Measurements from ENCODE around the gene CADPS.

CADPS gene

GRCh38 chr3:62421207-62421606, 454.0 kb downstream of the CADPS start:
- DNase-seq (ENCODE audit: extremely low read depth, low read depth), result no peak

GRCh38 chr3:62416144-62416543, 459.1 kb downstream of the CADPS start:
- TF ChIP-seq CTCF (IDR thresholded peaks at IDR 0.05; ENCODE audit: low read depth, low read length), result no peak
- no peak for DNase-seq (ENCODE audit: extremely low read depth, low read depth)

More at GRCh38 chr3:62421207-62421606, 454.0 kb downstream of the CADPS start:
- no peak for TF ChIP-seq CTCF (IDR thresholded peaks at IDR 0.05; ENCODE audit: low read depth, low read length)

GRCh38 chr3:62415312-62415801, 459.9 kb downstream of the CADPS start:
- TF ChIP-seq CTCF (IDR thresholded peaks at IDR 0.05; ENCODE audit: low read depth, low read length), result no peak
- DNase-seq (ENCODE audit: extremely low read depth, low read depth), result no peak

- DNase-seq (ENCODE audit: extremely low read depth, low read depth), result no peak
- no peak for TF ChIP-seq CTCF (IDR thresholded peaks at IDR 0.05; ENCODE audit: low read depth, low read length)
Observed at GRCh38 chr3:62414786-62415185, 460.4 kb downstream of the CADPS start.

- no peak for TF ChIP-seq CTCF (IDR thresholded peaks at IDR 0.05; ENCODE audit: low read depth, low read length)
- no peak for DNase-seq (ENCODE audit: extremely low read depth, low read depth)
Observed at GRCh38 chr3:62413687-62414086, 461.5 kb downstream of the CADPS start.

GRCh38 chr3:62406945-62407344, 468.3 kb downstream of the CADPS start:
- no peak for DNase-seq (ENCODE audit: extremely low read depth, low read depth)
- TF ChIP-seq CTCF (IDR thresholded peaks at IDR 0.05; ENCODE audit: low read depth, low read length), result no peak

- DNase-seq (ENCODE audit: extremely low read depth, low read depth), result no peak
- TF ChIP-seq CTCF (IDR thresholded peaks at IDR 0.05; ENCODE audit: low read depth, low read length), result no peak
Observed at GRCh38 chr3:62405566-62405965, 469.6 kb downstream of the CADPS start.
